ENCODE results near the gene ACTL9.

Gene ACTL9

GRCh38 chr19:8699908-8700307, 1.3 kb upstream of the ACTL9 start:
- peaks cover 4% of the 10 kb centered on the region for H3K4me1 ChIP-seq (ENCODE audit: insufficient read depth, low read length)
- no peak overlapping the region for H2AFZ ChIP-seq (ENCODE audit: low read depth, low read length)
- H3K27me3 ChIP-seq (ENCODE audit: insufficient read depth, low read length), result no peaks in the 10 kb centered on the region
- H3K36me3 ChIP-seq (ENCODE audit: insufficient read depth, low read length), result no peaks in the 10 kb centered on the region
- H3K4me3 ChIP-seq (ENCODE audit: low read length), result no peak overlapping the region
- no peaks in the 10 kb centered on the region for H3K9me3 ChIP-seq (ENCODE audit: low read length)

DNA sequence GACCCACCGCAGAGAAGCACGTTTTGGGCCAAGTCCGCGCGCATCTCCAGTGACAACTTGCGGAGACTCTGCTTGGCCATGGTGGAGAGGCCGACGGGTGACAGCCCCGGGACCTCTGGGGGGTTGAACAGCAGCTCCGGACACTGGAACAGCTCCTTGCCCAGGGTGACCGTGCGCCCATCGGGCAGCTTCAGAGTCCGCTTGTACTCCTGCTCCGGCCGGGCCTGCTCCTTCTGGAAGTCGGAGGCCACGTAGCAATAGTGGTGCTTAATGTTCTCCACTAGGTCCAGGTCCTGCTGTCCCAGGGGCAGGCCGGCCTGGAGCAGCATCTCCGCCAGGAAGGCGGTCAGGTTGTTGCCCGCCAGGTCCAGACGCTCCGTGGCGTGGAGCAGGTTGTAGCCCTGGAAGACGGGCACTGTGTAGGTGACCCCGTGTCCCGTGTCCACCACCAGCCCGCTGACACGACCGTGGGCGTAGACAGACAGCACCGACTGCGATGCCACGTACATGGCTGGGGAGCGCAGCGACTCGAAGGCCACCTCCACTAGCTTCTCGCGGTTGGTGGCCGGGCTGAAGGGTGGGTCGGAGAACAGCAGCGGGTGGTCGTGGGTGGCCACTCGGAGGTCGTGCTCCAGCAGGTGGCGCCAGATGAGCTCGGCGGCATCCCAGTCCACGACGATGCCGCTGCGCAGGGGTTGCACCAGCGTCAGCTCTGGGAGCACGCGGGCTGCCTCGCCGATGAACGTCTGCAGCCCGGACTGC, 743 bp downstream of the ACTL9 start:
- Histone ChIP-seq H3K9me3 (ENCODE audit: low read length) (no peaks in the 10 kb centered on the region), H3K36me3 (ENCODE audit: insufficient read depth, low read length) (no peaks in the 10 kb centered on the region), H2AFZ (ENCODE audit: low read depth, low read length) (no peak overlapping the region), H3K27me3 (ENCODE audit: insufficient read depth, low read length) (no peaks in the 10 kb centered on the region), H3K4me1 (ENCODE audit: insufficient read depth, low read length) (peaks cover 4% of the 10 kb centered on the region), H3K4me3 (ENCODE audit: low read length) (no peak overlapping the region)

DNA sequence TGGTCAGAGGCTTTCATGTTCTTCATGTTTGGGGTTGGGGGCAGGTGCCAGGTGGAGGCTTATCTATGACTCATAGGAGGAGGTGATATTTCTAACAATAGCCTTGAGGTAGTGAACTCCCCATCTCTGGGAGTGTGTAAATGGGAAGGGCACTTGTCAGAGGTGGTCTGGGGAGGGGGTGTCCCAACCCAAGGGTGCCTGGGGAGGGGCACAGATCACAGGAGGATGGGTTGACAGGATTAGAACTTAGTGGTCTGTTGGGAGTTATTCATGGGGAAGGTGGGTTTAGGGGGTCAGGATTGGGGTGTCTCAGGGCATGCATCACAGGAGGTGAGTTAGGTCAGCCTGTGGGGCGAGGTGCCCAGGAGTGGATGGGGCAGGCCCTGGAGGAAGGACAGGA, 1.6 kb downstream of the ACTL9 start:
- Histone ChIP-seq H3K36me3 (ENCODE audit: insufficient read depth, low read length) (no peaks in the 10 kb centered on the region), H3K4me3 (ENCODE audit: low read length) (no peak overlapping the region), H2AFZ (ENCODE audit: low read depth, low read length) (no peak overlapping the region), H3K4me1 (ENCODE audit: insufficient read depth, low read length) (no peaks in the 10 kb centered on the region), H3K27me3 (ENCODE audit: insufficient read depth, low read length) (no peaks in the 10 kb centered on the region), H3K9me3 (ENCODE audit: low read length) (no peaks in the 10 kb centered on the region)

GRCh38 chr19:8695911-8696310, 2.7 kb downstream of the ACTL9 start:
- no peak overlapping the region for H3K4me3 ChIP-seq (ENCODE audit: low read length)
- H3K36me3 ChIP-seq (ENCODE audit: insufficient read depth, low read length), result no peaks in the 10 kb centered on the region
- no peaks in the 10 kb centered on the region for H3K4me1 ChIP-seq (ENCODE audit: insufficient read depth, low read length)
- no peaks in the 10 kb centered on the region for H3K9me3 ChIP-seq (ENCODE audit: low read length)
- no peaks in the 10 kb centered on the region for H3K27me3 ChIP-seq (ENCODE audit: insufficient read depth, low read length)
- no peak overlapping the region for H2AFZ ChIP-seq (ENCODE audit: low read depth, low read length)

- Histone ChIP-seq H2AFZ (ENCODE audit: low read depth, low read length) (no peak overlapping the region), H3K27me3 (ENCODE audit: insufficient read depth, low read length) (no peaks in the 10 kb centered on the region), H3K9me3 (ENCODE audit: low read length) (no peaks in the 10 kb centered on the region), H3K4me1 (ENCODE audit: insufficient read depth, low read length) (no peaks in the 10 kb centered on the region), H3K4me3 (ENCODE audit: low read length) (no peak overlapping the region), H3K36me3 (ENCODE audit: insufficient read depth, low read length) (no peaks in the 10 kb centered on the region)
Measured at GRCh38 chr19:8695501-8695900, 3.1 kb downstream of the ACTL9 start.

DNA sequence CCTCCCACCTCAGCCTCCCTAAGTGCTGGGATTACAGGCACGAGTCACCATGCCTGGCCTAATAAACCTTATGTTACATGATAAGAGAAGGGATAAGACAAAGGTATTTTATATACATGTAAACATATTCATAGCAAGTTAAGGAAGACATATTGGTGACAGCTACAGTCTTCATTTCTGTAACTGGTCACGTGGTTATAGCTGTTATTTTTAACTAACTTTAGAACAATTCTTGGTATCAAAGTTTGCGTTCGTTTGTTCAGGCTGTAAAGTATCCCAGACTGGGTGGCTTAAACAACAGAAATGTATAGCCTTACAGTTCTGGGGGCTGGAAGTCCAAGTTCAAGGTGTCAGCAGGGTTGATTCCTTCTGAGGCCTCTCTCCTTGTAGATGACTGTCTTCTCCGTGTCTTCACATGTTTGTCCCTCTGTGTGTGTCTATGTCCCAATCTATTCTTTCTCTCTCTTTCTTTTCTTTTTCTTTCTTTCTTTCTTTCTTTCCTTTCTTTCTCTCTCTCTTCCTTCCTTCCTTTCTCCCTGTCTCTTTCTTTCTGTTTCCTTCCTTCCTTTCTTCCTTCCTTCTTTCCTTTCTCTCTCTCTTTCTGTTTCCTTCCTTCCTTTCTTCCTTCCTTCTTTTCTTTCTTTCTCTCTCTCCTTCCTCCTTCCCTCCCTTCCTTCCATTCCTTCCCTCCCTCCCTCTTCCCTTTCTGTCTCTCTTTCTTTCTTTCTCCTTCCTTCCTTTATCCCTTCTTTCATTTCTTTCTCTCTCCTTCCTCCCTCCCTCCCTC, 7.6 kb downstream of the ACTL9 start:
- Histone ChIP-seq H3K36me3 (ENCODE audit: insufficient read depth, low read length) (no peaks in the 10 kb centered on the region), H2AFZ (ENCODE audit: low read depth, low read length) (no peak overlapping the region), H3K4me3 (ENCODE audit: low read length) (no peak overlapping the region), H3K27me3 (ENCODE audit: insufficient read depth, low read length) (no peaks in the 10 kb centered on the region), H3K9me3 (ENCODE audit: low read length) (no peaks in the 10 kb centered on the region), H3K4me1 (ENCODE audit: insufficient read depth, low read length) (no peaks in the 10 kb centered on the region)

- Histone ChIP-seq H3K4me3 (ENCODE audit: low read length) (no peak overlapping the region), H2AFZ (ENCODE audit: low read depth, low read length) (no peak overlapping the region), H3K27me3 (ENCODE audit: insufficient read depth, low read length) (no peaks in the 10 kb centered on the region), H3K9me3 (ENCODE audit: low read length) (no peaks in the 10 kb centered on the region), H3K4me1 (ENCODE audit: insufficient read depth, low read length) (no peaks in the 10 kb centered on the region), H3K36me3 (ENCODE audit: insufficient read depth, low read length) (no peaks in the 10 kb centered on the region)
Measured at GRCh38 chr19:8688930-8689329, 9.7 kb downstream of the ACTL9 start.

- no peaks in the 10 kb centered on the region for H3K27me3 ChIP-seq (ENCODE audit: insufficient read depth, low read length)
- H3K4me1 ChIP-seq (ENCODE audit: insufficient read depth, low read length), result no peaks in the 10 kb centered on the region
- H2AFZ ChIP-seq (ENCODE audit: low read depth, low read length), result no peak overlapping the region
- no peak overlapping the region for H3K4me3 ChIP-seq (ENCODE audit: low read length)
- no peaks in the 10 kb centered on the region for H3K36me3 ChIP-seq (ENCODE audit: insufficient read depth, low read length)
- H3K9me3 ChIP-seq (ENCODE audit: low read length), result no peaks in the 10 kb centered on the region
Measured at GRCh38 chr19:8686549-8686948, 12.0 kb downstream of the ACTL9 start.

- H3K4me1 ChIP-seq (ENCODE audit: insufficient read depth, low read length), result no peaks in the 10 kb centered on the region
- no peak overlapping the region for H3K4me3 ChIP-seq (ENCODE audit: low read length)
- no peaks in the 10 kb centered on the region for H3K36me3 ChIP-seq (ENCODE audit: insufficient read depth, low read length)
- H2AFZ ChIP-seq (ENCODE audit: low read depth, low read length), result no peak overlapping the region
- H3K9me3 ChIP-seq (ENCODE audit: low read length), result no peaks in the 10 kb centered on the region
- no peaks in the 10 kb centered on the region for H3K27me3 ChIP-seq (ENCODE audit: insufficient read depth, low read length)
Measured at GRCh38 chr19:8684001-8684902, 14.3 kb downstream of the ACTL9 start.

DNA sequence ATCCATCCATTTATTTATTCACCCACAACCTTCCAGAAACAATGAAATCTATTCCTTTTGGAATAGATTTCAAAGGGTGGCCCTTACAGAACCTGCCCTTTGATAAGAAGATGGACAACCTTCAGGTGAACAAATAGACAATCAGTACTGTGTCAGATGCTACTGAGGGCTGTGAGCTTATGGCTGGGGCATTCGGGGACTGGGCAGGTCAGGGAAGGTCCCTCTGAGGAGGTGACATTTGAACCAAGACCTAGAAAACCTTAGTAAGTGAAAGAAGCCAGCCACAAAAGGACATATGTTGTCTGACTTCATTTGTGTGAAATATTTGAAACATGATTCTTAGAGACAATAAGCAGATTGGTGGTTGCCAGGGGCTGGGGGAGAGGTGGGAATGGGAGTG, 15.7 kb downstream of the ACTL9 start:
- no peaks in the 10 kb centered on the region for H3K9me3 ChIP-seq (ENCODE audit: low read length)
- H3K36me3 ChIP-seq (ENCODE audit: insufficient read depth, low read length), result no peaks in the 10 kb centered on the region
- no peaks in the 10 kb centered on the region for H3K27me3 ChIP-seq (ENCODE audit: insufficient read depth, low read length)
- H2AFZ ChIP-seq (ENCODE audit: low read depth, low read length), result no peak overlapping the region
- no peaks in the 10 kb centered on the region for H3K4me1 ChIP-seq (ENCODE audit: insufficient read depth, low read length)
- H3K4me3 ChIP-seq (ENCODE audit: low read length), result no peak overlapping the region

DNA sequence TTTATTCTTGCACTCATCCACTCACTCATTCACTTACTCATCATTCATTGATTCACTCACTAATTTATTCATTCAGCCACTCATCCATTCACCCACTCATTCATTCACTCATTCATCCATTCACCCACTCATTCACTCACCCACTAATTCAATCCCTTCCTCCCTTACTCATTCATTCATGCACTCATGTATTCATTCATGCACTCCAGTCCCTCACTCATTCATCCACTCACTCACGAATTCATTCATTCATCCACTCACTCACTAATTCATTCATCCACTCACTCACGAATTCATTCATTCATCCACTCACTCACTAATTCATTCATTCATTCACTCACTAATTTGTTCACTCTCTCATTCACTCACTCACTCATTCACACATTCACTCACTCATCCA, 16.1 kb downstream of the ACTL9 start:
- H3K4me1 ChIP-seq (ENCODE audit: insufficient read depth, low read length), result no peaks in the 10 kb centered on the region
- no peaks in the 10 kb centered on the region for H3K27me3 ChIP-seq (ENCODE audit: insufficient read depth, low read length)
- no peaks in the 10 kb centered on the region for H3K9me3 ChIP-seq (ENCODE audit: low read length)
- no peak overlapping the region for H2AFZ ChIP-seq (ENCODE audit: low read depth, low read length)
- H3K4me3 ChIP-seq (ENCODE audit: low read length), result no peak overlapping the region
- H3K36me3 ChIP-seq (ENCODE audit: insufficient read depth, low read length), result no peaks in the 10 kb centered on the region

DNA sequence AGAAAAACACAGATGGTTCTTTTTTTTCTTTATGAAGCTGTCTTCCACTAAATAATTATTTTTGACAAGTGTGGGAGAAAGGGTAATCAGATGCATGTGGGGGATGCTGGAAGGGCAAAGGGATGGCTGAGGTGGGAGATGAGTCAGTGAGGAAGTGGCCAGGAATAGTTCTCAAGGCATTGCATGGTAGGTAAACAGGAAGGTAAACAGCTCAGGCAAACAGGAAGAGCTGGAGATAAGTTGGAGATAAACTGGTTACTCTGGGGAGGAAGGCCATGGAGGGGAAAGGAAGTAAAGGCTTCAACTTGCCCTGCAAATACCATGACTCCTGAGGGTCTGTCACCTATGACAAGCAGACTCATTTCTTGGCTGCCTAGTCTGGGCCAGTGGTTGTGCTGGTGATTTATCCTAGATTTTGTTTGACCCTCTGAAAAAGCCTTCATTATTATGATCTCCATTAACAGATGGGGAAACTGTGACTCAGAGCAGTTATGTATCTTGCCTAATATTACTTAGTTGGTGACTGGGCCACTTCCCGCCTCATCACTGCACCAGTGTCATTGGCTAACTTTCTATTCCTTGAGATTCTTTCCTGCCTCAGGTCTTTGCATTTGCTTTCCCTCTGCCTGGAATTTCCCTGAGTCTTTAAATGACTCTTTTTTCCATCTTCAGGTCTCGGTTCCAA, 17.1 kb downstream of the ACTL9 start:
- Histone ChIP-seq H2AFZ (ENCODE audit: low read depth, low read length) (no peak overlapping the region), H3K4me3 (ENCODE audit: low read length) (no peak overlapping the region), H3K4me1 (ENCODE audit: insufficient read depth, low read length) (no peaks in the 10 kb centered on the region), H3K27me3 (ENCODE audit: insufficient read depth, low read length) (no peaks in the 10 kb centered on the region), H3K9me3 (ENCODE audit: low read length) (no peaks in the 10 kb centered on the region), H3K36me3 (ENCODE audit: insufficient read depth, low read length) (no peaks in the 10 kb centered on the region)

Data from neuron (in vitro differentiated cells).